ENCODE results near the gene MESP1.

DNA sequence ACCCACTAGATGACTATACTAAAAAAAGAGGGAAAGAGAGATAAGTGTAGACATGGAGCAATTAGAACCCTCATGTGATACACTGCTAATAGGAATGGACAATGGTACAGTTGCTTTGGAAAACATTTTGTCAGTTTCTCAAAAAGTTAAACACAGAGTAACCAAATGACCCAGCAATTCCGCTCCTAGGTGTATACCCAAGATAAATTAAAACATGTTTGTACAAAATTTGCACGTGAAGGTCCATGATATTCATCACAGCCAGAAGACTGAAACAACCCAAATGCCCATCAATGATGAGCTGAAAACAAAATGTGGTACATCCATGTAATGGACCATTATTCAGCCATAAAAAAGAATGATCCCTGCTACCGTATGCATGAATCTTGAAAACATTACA, 36.9 kb upstream of the MESP1 start:
- TF ChIP-seq KLF1 (tag by site-specific recombination; IDR thresholded peaks at IDR 0.05) (no peak), SP2 (tag by site-specific recombination; IDR thresholded peaks at IDR 0.05) (no peak), ZNF223 (tag by site-specific recombination; IDR thresholded peaks at IDR 0.05) (no peak)
- TF ChIP-seq, protein P1, sequence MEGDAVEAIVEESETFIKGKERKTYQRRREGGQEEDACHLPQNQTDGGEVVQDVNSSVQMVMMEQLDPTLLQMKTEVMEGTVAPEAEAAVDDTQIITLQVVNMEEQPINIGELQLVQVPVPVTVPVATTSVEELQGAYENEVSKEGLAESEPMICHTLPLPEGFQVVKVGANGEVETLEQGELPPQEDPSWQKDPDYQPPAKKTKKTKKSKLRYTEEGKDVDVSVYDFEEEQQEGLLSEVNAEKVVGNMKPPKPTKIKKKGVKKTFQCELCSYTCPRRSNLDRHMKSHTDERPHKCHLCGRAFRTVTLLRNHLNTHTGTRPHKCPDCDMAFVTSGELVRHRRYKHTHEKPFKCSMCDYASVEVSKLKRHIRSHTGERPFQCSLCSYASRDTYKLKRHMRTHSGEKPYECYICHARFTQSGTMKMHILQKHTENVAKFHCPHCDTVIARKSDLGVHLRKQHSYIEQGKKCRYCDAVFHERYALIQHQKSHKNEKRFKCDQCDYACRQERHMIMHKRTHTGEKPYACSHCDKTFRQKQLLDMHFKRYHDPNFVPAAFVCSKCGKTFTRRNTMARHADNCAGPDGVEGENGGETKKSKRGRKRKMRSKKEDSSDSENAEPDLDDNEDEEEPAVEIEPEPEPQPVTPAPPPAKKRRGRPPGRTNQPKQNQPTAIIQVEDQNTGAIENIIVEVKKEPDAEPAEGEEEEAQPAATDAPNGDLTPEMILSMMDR (tag by site-specific recombination; IDR thresholded peaks at IDR 0.05): no peak
- TF ChIP-seq, protein P2, sequence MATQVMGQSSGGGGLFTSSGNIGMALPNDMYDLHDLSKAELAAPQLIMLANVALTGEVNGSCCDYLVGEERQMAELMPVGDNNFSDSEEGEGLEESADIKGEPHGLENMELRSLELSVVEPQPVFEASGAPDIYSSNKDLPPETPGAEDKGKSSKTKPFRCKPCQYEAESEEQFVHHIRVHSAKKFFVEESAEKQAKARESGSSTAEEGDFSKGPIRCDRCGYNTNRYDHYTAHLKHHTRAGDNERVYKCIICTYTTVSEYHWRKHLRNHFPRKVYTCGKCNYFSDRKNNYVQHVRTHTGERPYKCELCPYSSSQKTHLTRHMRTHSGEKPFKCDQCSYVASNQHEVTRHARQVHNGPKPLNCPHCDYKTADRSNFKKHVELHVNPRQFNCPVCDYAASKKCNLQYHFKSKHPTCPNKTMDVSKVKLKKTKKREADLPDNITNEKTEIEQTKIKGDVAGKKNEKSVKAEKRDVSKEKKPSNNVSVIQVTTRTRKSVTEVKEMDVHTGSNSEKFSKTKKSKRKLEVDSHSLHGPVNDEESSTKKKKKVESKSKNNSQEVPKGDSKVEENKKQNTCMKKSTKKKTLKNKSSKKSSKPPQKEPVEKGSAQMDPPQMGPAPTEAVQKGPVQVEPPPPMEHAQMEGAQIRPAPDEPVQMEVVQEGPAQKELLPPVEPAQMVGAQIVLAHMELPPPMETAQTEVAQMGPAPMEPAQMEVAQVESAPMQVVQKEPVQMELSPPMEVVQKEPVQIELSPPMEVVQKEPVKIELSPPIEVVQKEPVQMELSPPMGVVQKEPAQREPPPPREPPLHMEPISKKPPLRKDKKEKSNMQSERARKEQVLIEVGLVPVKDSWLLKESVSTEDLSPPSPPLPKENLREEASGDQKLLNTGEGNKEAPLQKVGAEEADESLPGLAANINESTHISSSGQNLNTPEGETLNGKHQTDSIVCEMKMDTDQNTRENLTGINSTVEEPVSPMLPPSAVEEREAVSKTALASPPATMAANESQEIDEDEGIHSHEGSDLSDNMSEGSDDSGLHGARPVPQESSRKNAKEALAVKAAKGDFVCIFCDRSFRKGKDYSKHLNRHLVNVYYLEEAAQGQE (tag by site-specific recombination; IDR thresholded peaks at IDR 0.05): no peak
